Vagina (tissue), 2 donors: ENCODE data around the gene LRRTM3.

Experiments used
- POLR2AphosphoS5 ChIP-seq, 2 donors: sonication (generic); formaldehyde crosslinking; IDR thresholded peaks; one replicate each; pipeline ENCODE4 v1.9.0; 2017; ENCODE audit warnings: antibody characterized with exemption in 2 of 2, mild to moderate bottlenecking in 2 of 2, low read depth in 1 of 2; ENCODE audit not compliant: insufficient read depth in 1 of 2
- TF ChIP-seq, protein P1 (sequence below), 3 experiments: fragments of 450-650 bp in 2 of 3; fragments of 200-600 bp in 1 of 3; sonication (generic) in 1 of 3; IDR thresholded peaks; one replicate each; pipeline ENCODE4 v1.5.1; 2017 to 2019; ENCODE audit warnings: antibody characterized with exemption in 3 of 3, mild to moderate bottlenecking in 2 of 3, moderate library complexity in 2 of 3

DNA sequence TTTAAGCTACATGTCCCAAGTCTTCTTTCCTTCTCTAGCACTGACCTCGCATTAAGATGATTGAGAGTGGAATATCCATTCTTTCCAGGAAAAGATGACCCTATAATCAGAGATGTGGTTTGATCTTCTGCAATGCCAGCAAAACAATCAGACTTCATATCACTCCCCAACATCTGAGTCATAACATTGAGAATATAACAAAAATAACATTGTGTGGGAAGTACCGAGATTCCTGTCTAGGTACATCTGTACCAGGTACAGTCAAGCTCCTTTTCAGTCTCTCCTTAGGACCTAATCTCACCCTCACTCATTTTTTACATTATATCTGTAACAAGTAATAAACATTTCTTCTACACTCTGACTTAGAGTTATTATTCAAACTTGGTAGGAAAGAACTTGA lies 201.6 kb downstream of the LRRTM3 start:
- TF ChIP-seq, protein P1, sequence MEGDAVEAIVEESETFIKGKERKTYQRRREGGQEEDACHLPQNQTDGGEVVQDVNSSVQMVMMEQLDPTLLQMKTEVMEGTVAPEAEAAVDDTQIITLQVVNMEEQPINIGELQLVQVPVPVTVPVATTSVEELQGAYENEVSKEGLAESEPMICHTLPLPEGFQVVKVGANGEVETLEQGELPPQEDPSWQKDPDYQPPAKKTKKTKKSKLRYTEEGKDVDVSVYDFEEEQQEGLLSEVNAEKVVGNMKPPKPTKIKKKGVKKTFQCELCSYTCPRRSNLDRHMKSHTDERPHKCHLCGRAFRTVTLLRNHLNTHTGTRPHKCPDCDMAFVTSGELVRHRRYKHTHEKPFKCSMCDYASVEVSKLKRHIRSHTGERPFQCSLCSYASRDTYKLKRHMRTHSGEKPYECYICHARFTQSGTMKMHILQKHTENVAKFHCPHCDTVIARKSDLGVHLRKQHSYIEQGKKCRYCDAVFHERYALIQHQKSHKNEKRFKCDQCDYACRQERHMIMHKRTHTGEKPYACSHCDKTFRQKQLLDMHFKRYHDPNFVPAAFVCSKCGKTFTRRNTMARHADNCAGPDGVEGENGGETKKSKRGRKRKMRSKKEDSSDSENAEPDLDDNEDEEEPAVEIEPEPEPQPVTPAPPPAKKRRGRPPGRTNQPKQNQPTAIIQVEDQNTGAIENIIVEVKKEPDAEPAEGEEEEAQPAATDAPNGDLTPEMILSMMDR (IDR thresholded peaks at IDR 0.05): no peak
- TF ChIP-seq POLR2AphosphoS5 (IDR thresholded peaks at IDR 0.05; ENCODE audit: insufficient read depth in 1 of 2, low read depth in 1 of 2): no peak
